ENCODE results near the gene ATF5. TPM values are rescaled to one million over a fixed set of nuclear protein-coding genes. Genes with fewer than 3 reads are reported as not detected.
A peak's percentile ranks its signal among the peaks of the same experiment; 100 is the strongest.

ATF5 gene
- total and polyA plus RNA-seq, 2 of the 13 experiments (the other 11 are each of a cell fraction or from before 2014, with no cell fraction given), result 5.2 to 10.3 TPM

- TF ChIP-seq ZNF782 (CRISPR knock-in tag; IDR thresholded peaks at IDR 0.05; ENCODE audit: borderline replicate concordance) (peak; percentile 61), SRF (IDR thresholded peaks at IDR 0.05; ENCODE audit: low read depth, low read length) (no peak), KAT7 (CRISPR knock-in tag; IDR thresholded peaks at IDR 0.05; ENCODE audit: borderline replicate concordance) (peak; percentile 93; the same call in 1 of the 2 replicates), IRF1 (CRISPR knock-in tag; IDR thresholded peaks at IDR 0.05; ENCODE audit: low read depth) (no peak), CREBL2 (CRISPR knock-in tag; IDR thresholded peaks at IDR 0.05; ENCODE audit: borderline replicate concordance) (no peak; the same call in 1 of the 2 replicates), ZNF143 (CRISPR knock-in tag; IDR thresholded peaks at IDR 0.05) (peak; percentile 89), ZNF513 (CRISPR knock-in tag; conservative IDR thresholded peaks at IDR 0.05) (no peak), ZNF276 (CRISPR knock-in tag; IDR thresholded peaks at IDR 0.05; ENCODE audit: low read depth) (peak; percentile 42; the same call in 1 of the 2 replicates), ZMYM4 (CRISPR knock-in tag; IDR thresholded peaks at IDR 0.05) (peak; percentile 56; the same call in 1 of the 2 replicates), HNRNPK (IDR thresholded peaks at IDR 0.05; ENCODE audit: low read depth, low read length, poor library complexity, severe bottlenecking) (no peak), ZNF292 (CRISPR knock-in tag; IDR thresholded peaks at IDR 0.05; ENCODE audit: borderline replicate concordance, low read depth) (peak; percentile 39), KMT2B (CRISPR knock-in tag; IDR thresholded peaks at IDR 0.05) (peak; percentile 85), FOXA3 (CRISPR knock-in tag; IDR thresholded peaks at IDR 0.05) (0 out of 2 replicates have a peak, but pooled peaks have one; percentile 17), JARID2 (CRISPR knock-in tag; IDR thresholded peaks at IDR 0.05; ENCODE audit: insufficient replicate concordance) (no peak), KMT2A (CRISPR knock-in tag; IDR thresholded peaks at IDR 0.05) (peak; percentile 72), ZNF776 (CRISPR knock-in tag; IDR thresholded peaks at IDR 0.05) (peak; percentile 85; the same call in 1 of the 2 replicates), ZNF224 (CRISPR knock-in tag; IDR thresholded peaks at IDR 0.05) (peak; percentile 84; the same call in 1 of the 2 replicates), SRSF9 (IDR thresholded peaks at IDR 0.05; ENCODE audit: borderline replicate concordance, insufficient read depth, low read depth, low read length, poor library complexity, severe bottlenecking) (no peak), ZNF564 (CRISPR knock-in tag; IDR thresholded peaks at IDR 0.05) (peak; percentile 97), XRCC5 (optimal IDR thresholded peaks at IDR 0.05; ENCODE audit: low read length) (peak; percentile 41), SALL2 (CRISPR knock-in tag; IDR thresholded peaks at IDR 0.05) (peak; percentile 92), ZNF431 (CRISPR knock-in tag; IDR thresholded peaks at IDR 0.05; ENCODE audit: borderline replicate concordance, low read depth) (no peak), ZNF484 (CRISPR knock-in tag; IDR thresholded peaks at IDR 0.05; ENCODE audit: borderline replicate concordance, low read depth) (0 out of 2 replicates have a peak, but pooled peaks have one; percentile 86), ZNF3 (CRISPR knock-in tag; IDR thresholded peaks at IDR 0.05) (no peak), ZNF839 (CRISPR knock-in tag; IDR thresholded peaks at IDR 0.05; ENCODE audit: borderline replicate concordance) (no peak)
Measured at GRCh38 chr19:49929121-49929610, at the start of gene ATF5, which contains the start of gene NUP62 (continued).
